AG08396 (cell line): ENCODE data around the gene SLC35F5.
A peak's percentile ranks its signal among the peaks of the same experiment; 100 is the strongest.
"Not testable (repeated sequence)": the region's sequence is repeated elsewhere in the genome, so short reads cannot be mapped to it uniquely, and the experiment has no call there.

ENCODE experiments used
- DNase-seq: peaks from one replicate; pipeline ENCODE4 v3.0.0; 2012; ENCODE audit warnings: low spot score, mixed read lengths

Gene SLC35F5

DNA sequence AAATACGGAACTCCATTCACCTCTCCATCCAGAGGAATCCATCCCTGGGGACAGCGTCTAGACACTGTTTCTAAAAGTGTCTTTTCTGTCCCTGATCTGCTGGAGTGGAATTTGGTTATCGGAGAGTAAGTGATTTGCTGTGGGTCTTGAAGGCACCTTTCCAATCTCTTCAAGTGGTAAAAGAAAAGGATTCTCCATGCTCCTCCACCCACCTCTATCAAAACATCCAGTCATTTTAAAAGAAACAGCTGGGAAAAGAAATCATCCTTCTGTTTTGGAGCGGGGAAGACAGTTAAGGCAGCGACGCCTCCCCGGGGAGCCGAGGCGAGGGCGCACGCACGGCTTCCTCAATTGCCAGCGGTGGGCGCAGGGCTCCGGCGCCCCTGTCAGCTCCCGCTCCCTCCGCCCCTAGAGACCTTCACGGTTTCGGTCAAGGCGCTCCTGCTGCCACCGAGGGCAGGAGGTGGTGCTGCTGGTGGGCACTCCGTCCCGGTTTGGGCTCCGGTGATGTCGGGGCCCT lies 547 bp downstream of the SLC35F5 start:
- no peak for DNase-seq

DNA sequence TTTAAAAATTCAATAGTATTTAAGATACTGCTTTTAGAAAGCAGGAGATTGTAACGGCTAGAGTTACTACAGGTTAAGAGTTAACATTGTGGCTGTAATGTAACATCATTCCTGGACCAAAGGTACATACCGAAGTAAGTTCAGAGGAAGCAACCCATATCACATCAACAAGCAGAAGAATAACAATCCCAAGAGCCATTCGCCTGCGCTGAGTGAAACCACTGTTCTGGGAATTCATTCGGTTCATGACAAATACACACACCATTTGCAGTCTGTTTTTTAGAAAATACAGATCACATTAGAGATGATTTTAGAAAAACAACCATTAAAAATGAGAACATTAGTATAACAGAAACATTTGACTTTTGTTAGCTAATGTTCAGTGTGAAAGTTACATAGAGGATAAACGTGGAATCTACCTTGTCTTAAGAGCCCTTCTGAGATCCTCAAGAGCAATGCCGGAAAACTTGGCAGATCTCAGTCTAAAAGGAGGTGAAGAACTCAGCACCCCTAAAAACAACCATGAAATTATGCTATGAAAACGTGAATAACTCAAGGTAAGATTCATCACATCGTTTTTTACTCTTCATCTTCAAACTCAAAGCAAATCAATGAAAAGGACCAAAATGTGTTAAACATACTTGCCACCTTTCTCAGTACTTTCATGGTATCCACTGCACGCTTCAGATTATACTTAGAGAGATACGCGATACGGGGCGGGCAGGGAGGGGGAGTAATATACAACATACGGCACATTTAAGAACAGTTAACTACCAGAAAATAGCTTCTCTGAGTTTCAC lies 1.2 kb downstream of the SLC35F5 start:
- DNase-seq = peak; percentile 11

DNA sequence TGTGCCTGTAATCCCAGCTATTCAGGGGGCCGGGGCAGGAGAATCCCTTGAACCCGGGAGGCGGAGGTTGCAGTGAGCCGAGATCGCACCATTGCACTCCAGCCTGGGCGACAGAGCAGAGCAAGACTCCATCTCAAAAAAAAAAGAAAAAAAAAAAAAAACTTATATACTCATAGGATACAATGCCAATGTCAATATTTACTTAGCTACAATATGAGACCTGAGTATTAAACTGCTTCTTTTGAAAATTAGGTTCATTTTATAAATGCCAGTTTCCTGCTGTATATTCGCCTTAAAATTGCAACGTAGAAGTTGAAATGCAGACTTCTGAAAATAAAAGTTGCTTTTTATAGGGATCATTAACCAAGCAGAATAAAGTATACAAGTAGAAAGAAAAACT lies 2.3 kb downstream of the SLC35F5 start:
- no peak for DNase-seq

DNA sequence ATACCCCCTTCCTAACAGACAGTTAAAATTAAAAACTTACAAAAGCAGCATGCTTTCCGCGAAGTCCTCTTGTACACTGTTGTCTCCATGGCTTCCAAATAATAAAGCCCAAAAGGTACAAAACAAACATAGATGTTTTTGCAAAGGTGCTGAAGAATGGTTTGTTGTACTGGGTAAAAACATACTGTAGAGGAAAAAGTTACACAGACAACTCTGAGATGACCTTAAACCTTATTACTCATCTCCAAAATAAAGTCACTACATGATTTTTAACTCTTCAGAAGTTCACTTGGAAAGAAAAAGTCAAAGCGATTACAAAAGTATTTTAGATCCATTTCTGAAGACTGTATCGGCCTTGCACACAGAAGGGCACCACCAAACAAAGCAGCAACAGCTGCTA lies 6.1 kb downstream of the SLC35F5 start:
- no peak for DNase-seq

DNA sequence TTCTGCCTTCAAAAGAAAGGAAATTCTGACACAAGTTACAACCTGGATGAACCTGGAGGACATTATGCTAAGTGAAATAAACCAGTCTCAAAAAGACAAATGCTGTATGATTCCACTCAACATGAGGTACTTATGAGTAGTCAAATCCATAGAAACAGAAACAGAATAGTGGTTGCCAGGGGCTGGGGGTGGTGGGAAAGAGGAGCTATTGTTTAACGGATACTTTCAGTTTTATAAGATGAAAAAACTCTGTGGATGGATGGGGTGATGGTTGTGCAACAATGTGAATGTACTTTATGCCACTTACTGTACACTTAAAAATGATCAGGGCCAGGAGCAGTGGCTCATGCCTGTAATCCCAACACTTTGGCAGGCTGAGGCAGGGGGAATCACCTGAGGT lies 15.4 kb downstream of the SLC35F5 start:
- no peak for DNase-seq

DNA sequence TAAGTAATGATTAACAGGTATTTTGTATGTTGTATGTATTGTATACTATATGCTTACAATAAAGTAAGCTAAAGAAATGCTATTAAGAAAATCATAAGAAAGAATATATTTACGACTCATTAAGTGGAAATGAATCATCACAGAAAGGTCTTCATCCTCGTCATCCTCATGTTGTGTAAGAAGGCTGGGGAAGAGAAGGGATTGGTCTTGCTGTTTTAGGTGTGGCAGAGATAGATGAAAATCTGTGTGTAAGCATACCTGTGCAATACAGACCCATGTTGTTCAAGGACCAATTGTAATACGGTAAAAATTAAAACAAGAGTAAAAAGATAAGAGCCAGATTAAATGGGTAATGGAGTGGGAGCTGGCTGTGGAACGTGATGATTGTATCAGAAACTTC lies 16.6 kb downstream of the SLC35F5 start:
- DNase-seq = no peak

DNA sequence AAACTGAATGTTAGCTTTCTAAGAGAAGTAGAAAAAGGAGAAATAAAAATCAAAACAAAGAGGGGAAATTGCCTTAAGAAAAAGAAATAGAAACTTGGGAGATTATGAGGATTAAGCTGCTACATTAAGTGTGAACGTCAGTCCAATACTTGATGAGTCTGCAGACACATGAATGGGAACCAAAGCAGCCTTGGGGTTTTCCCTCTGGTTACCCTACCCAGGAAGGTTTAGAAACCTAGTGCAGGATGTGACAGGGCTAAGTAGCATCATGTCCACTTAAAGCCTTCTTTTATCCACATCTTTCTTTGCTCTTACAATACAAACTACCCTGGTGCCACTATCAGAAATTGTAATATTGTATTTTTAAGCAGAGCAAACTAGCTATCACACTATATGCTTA lies 22.3 kb downstream of the SLC35F5 start:
- DNase-seq = no peak

DNA sequence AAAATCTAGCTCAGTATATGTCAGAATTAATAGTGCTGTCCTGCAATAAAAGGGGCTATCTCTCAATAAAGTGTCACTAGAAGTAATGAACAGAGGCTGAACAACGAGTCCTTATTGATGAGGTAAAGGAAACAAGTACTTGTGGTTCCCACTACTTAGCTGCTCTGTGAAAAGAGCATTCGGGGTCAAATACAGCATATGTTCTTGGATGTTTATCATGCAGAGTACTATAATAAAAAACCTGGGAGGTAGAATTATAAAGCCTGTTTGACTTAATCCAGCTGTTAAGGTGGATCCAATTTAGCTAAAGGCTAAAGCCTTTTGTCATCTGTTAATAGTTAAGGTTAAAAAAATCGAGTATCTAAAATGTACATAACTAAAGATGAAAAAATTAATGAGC lies 32.4 kb downstream of the SLC35F5 start:
- no peak for DNase-seq

DNA sequence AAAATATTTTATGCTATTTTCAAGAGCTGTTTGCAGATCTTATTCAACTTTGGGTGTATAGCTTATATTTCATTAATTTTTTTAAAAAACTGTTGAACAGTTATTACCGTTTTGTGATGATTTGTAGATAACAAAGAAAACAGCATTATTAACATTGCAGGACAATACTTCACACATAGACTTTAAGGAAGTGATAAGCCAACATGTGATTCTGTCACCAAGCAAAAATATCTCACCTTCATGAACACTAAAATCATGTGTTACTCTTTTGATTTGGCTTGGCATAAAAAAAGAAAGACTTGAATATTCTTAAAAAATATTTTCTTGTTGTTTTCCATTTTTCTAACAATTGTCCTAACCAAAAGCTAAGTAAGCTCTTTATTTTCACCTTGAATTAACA lies 33.0 kb downstream of the SLC35F5 start:
- no peak for DNase-seq

DNA sequence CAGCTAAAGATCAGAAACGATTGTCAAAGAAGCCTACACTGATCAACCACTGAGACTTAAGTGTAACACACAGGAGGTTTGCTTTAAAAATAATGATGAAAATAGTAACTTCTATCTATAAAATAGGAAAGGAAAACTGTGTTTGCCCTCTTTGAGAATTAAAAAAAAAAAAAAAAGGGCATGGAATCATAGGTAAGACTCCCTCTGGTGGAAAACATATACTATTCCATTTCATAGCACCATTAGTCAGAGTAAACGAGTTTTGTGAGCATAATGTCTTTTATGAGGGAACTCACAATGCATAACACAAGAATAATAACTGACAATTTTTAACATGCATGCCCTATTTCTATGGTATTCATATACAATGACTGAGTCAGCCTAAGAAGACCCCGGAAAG lies 36.3 kb downstream of the SLC35F5 start:
- DNase-seq = peak; percentile 19

DNA sequence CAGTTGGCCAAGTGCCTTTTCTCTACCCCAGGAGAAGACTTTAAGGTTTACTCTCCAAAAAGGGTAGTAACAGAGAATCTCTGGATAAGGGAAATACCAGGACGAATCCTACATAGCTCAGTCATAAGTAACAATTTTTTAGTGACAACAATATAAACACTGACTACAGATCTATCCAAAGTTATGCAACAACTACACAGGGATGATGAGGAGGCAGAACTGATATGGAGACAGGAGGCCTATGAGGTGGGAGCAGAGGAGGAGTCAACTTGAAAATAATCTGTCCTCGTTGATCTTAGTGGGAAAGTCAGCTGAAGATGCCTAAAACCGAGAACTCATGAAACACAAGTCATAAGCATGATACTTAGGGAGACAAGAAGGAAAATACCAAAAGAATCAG lies 40.2 kb downstream of the SLC35F5 start:
- peak; percentile 46 for DNase-seq

DNA sequence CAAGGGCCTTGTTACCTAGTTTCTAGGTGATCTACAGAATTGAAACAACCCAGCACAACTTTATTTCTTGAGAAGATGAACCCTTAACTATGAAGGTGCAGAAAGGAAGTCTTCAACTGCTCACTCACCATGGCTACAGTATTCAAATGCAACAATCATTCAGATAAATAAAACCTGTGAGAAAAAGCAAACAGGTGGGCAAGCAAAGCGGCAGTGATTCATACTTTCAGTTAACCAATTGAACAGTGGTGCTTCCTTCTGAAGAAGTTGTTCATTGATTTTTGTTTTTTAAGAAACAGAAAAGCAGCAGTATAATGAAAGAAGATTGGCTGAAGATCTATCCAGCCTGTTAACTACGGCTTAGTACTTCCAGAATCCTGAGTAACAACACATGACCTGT lies 43.5 kb downstream of the SLC35F5 start:
- DNase-seq = no peak

DNA sequence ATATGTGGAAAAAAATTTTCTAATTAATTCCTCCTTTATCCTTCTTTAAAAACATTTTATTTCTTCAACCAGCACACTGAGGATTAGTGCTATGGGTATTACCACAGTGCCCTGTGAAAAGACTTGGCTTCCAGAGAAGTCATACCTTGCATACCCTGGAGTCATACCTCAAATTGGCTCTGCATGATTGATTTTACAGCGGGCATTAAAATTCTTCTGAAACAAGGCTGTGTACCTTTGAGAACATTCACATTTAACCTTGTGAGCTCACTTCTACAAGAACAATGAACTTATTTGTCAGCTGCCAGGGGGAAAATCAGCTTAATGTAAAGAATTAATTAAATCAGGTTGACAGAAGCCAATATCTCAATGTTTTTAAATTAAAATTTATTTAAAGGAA lies 44.6 kb downstream of the SLC35F5 start:
- no peak for DNase-seq

DNA sequence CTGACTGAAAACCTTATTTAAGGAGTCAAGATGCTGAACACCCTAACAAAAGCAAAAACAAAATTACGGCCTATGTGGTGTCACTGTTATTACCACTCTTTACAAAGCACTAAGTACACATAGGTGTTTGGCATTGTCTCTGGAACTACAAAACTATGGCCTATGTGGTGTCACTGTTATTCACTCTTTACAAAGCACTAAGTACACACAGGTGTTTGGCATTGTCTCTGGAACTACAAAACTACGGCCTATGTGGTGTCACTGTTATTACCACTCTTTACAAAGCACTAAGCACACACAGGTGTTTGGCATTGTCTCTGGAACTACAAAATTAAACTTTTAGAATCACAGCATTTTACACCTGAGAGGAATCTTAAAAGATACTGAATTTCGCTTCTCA lies 47.4 kb downstream of the SLC35F5 start:
- DNase-seq = no peak

DNA sequence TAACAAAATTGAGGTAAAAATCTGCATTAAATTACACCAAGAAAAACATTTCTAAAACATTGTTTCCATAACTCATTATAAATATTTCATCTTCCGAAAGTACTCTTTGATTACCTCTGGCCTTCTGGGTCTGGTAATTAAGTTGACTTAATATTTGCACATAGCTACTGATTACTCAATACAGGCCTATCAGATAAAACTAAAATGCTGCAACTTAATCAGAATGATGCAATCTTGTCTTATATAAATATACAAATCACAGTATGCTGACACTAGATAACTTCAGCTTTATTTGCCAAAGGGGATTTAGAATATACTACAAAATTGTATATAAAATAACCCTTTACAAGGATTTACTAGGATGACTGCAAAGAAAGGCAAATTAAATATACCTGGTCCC lies 49.3 kb downstream of the SLC35F5 start:
- no peak for DNase-seq

DNA sequence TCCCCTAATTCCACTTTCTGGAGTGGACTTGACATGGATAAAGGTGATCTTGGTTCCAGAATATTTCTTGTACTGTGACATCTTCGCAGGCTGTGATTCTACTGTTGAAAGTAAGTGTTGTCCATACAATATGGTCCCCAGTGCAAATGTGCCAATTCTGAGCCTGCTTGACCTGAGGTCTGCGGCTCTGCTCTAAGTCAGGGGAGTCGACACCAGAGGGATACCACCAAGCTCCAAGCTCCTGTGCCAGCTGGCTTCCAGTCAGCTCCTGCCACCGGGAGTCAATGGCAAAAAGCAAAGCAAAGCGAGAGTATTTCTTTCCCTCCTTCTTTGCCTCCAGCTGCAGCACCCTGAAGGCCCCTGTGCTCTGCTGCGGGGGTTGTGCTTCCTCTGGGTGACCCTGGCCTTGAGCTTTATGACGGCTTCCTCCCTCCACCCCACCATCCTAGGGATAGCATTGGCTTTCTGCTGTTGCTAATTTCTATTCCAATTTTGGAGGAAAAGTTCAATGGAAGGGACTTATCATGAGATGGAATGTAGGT lies 50.4 kb downstream of the SLC35F5 start:
- DNase-seq = no peak

DNA sequence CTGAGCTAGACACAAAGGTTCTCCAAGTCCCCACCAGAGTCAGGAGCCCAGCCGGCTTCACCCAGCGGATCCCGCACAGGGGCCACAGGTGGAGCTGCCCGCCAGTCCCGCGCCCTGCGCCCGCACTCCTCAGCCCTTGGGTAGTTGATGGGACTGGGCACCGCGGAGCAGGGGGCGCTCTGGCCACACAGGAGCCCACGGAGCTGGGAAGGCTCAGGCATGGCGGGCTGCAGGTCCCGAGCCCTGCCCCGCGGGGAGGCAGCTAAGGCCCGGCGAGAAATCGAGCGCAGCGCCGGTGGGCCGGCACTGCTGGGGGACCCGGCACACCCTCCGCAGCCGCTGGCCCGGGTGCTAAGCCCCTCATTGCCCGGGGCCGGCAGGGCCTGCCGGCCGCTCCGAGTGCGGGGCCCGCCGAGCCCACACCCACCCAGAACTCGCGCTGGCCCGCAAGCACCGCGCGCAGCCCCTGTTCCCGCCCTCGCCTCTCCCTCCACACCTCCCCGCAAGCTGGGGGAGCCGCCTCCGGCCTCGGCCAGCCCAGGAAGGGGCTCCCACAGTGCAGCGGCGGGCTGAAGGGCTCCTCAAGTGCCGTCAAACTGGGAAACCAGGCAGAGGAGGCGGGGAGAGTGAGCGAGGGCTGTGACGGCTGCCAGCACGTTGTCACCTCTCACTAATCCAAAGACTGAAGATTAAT lies 52.0 kb downstream of the SLC35F5 start:
- DNase-seq = not testable (repeated sequence)

DNA sequence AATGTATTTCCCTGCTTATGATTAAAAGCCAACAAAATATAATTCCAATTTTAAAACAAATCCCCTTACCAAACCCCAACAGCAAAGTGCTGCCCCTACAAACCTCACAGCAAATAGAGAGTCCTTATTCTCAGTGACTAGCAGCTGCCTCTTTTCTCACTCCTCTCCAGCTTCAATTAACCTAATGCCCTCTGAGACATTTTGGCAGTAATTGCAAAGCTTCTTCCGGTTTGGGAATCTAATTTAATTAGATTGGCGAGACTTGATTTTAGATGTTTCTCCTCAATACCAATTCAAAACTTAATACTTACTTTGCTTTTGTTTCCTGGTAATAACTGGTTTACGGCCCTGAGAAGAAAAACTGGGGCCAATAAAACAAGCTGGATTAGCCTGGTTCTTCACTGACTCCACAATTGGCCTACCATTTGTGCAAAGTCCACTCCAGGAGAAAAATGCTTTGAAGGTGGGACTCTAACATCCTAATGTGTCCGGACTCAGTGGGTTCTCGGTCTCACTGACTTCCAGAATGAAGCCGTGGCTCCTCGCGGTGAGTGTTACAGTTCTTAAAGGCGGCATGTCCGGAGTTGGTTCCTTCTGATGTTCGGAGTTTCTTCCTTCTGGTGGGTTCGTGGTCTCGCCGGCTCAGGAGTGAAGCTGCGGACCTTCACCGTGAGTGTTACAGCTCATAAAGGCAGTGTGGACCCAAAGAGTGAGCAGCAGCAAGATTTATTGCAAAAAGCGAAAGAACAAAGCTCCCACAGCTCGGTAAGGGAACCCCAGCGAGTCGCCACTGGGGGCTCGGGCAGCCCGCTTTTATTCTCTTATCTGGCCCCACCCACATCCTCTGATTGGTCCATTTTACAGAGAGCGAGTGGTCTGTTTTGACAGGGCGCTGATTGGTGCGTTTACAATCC lies 52.8 kb downstream of the SLC35F5 start:
- DNase-seq = no peak

DNA sequence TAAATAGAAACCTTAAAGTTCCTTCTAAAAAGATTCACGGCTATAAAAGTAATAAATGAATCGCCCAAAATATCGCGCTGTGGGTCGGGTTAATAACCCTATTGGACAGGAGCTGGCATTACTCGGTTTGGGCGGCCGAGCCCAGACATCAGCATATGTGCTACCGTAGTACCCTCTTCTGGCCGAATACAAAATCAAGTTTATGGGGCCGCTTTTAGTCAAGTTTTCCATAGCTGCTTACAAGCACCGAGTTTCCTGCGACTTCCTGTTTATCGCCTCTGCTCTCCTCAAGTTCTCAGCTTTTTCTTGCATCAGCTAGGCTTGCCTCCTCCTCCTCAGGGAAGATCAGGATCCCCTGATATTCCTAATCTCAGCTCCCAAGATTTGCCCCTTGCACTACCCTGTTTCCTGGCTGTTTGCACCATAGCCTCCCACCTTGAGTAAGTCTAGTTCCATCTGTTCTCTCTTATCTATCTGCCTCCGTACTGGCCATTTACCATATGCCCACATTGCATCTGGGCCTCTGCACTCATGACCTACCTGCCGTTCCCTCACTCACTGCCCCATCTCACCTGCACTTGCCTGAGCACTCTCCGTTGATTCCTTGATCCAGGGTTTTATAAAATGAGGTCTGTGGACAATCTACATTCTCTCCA lies 56.1 kb downstream of the SLC35F5 start:
- peak; percentile 38 for DNase-seq

DNA sequence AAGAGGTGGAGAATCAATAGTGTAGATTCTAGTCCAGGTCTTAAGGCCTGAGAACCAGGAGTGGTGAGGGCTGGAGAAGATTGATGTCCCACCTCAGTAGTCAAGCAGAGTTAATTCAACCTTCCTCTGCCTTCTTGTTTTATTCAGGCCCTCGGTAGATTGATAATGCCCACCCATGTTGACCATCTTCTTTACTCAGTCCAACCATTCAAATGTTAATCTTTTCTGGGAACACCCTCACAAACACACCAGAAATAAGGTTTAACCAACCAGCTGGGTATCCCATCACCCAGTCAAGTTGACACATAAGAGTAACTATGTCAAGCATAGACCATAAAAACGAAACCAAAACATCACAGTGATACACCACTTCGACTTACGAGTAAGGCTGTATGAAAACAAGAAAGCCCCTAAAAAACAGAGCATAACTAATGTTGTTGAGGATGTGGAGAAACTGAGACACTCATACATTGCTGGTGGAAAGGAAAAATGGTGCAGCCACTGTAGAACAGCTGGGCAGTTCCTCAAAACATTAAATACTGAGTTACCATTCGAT lies 57.5 kb downstream of the SLC35F5 start:
- no peak for DNase-seq

DNA sequence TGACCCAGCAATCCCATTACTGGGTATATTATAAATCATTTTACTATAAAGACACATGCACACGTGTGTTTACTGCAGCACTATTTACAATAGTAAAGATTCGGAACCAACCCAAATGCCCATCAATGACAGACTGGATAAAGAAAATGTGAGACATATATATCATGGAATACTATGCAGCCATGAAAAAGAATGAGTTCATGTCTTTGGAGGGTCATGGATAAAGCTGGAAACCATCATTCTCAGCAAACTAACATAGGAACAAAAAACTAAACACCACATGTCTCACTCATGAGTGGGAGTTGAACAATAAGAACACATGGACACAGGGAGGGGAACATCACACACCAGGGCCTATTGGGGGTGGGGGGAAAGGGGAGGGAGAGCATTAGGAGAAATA lies 58.2 kb downstream of the SLC35F5 start:
- not testable (repeated sequence) for DNase-seq
